OCI-M2 (cell line): Measurements from ENCODE around the gene HJURP.

ENCODE experiments used
- DNase-seq: peaks from one replicate; lab custom pipeline; 2025; ENCODE audit not compliant: unreplicated experiment; lab: John Stamatoyannopoulos, UW

Gene HJURP

DNA sequence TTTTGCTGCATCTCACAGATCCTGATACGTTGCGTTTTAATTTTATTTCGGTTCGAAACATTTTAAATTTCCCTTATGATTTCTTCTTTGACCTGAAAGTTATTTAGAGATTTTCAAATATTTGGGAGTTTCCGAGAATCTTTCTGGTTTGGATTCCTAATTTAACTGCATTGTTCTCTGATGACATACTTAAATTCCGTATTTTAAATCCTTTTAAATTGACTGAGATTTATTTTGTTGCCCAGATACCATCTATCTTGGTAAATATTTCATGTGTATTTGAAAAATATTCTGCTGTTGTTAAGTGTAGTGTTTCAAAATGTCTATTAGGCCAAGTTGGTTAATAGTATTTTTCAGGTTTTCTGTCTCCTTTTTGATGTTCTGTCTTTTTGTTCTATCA, 38.5 kb downstream of the HJURP start:
- no peak for DNase-seq

DNA sequence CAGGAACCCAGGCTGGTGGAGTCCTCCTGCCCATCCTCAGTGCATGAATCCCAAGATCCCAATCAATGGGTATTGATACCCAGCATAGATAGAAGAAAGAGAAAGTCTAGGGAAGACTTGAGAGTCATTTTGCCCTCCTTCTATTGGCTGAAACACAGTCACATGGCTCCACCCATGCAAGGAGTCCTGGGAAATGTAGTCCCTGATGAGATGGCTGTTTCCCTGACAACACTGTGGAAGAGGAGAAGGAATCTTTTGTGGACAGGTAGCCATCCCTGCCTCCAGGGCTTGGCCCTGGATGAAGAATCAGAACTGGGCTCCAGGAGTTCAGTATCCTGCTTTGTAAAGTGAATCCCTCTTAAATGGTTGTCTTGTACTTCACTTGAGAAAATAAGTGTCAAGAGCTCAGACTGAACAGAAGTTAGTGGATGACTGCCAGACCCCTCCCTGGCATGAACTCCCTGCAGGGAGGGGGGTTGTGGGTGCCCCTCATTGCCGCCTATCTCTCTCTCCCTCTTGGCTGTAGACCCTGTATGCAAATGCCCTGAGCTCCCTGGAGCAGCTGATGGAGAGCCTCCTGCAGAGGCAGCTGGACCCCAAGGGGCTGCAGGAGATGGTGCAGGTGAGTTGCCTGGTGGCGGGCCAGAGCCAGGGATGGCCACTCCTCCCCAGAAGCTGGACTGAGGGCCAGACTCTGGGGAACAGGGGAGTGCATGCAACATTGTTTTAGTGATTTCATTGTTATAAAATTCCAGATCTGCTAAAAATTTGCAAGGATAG, 40.1 kb downstream of the HJURP start:
- DNase-seq, result no peak

DNA sequence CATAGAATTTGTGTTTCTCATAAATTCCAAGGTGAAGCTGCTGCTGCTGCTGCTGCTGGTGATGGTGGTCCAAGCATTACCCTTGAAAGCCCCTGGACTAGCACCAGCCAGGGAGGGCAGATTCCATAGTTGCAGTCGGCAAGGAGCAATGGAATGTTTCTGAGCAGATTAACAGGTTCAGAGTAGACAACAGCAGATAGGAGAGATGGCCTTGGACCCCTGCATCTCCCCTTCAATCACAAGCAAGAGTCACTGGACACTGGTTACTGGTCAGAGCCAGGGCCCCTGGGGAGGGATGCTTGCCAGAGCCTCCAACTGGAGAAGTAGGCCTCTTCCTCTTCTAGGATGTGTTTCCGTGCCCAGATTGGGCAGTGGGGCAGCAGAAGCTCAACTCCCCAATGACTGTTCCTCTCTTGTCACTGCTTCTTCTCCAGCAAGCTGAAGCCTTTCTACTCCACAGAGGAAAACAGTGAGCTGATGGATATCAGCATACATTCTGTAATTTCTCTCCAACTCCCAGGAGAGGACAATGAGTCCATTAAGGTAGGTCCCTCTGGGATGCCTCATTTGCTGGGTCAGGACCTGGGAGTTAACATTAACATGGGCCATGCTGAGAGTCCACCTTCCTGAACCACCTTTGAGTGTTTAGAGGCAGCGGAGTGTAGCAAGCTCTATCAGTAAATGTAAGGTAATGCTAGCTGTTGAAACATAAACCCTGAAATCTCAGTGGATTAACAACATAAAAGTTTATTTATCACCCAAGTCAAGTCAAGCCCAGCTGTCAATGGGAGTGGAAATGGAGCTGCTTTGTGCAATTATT, 40.9 kb downstream of the HJURP start:
- DNase-seq, result no peak

GRCh38 chr2:233811732-233812131, 42.6 kb downstream of the HJURP start:
- DNase-seq, result no peak

- DNase-seq, result no peak
These were observed 43.2 kb downstream of the HJURP start for GRCh38 chr2:233811087-233811486.

- DNase-seq, result no peak
These were observed 44.0 kb downstream of the HJURP start for GRCh38 chr2:233810385-233810784.

DNA sequence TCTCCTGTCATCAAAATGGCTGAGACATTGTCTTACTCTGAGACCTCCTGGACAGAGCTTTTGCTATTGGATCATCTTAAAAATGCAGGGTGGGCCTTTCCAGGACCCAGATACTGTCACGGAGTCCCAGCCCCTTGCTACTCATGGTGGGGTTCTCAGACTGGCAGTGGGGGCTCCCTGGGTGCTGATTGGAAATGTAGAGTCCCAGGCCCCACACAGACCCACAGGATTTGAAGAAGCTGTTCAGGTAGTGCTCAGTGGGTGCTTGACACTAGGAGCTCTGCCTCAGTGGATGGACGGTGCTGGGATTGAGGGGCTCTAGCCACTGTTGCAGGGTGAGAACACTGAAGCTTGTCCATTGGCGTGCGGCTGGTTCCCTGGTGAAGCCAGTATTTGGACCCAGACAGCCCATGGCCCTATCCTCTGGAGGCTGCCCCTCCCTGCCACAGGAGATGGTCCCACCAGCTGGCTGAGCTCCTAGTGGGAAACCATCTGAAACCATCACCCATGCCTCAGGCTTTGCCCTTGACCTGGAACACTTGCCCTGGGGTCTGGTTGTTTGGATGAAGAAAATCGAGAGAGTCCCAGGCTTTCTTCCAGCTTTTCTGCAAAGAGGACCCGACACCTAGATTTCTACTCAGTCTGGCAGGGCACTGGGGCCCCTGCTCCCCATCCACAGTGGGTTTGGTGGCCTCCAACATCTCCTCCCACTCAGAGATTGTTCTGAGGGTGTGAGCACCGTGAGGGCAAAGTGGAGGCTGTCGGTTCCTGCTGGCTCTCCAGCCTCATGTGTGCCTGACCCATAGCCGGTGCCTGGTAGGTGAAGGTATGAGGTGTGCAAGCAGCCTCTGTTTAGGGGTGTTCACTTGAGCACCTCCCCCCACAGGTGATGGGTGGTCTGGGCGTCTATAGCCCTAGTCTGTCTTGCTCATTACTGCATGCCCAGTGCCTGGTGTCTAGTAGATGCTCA, 46.1 kb downstream of the HJURP start:
- DNase-seq, result no peak

DNA sequence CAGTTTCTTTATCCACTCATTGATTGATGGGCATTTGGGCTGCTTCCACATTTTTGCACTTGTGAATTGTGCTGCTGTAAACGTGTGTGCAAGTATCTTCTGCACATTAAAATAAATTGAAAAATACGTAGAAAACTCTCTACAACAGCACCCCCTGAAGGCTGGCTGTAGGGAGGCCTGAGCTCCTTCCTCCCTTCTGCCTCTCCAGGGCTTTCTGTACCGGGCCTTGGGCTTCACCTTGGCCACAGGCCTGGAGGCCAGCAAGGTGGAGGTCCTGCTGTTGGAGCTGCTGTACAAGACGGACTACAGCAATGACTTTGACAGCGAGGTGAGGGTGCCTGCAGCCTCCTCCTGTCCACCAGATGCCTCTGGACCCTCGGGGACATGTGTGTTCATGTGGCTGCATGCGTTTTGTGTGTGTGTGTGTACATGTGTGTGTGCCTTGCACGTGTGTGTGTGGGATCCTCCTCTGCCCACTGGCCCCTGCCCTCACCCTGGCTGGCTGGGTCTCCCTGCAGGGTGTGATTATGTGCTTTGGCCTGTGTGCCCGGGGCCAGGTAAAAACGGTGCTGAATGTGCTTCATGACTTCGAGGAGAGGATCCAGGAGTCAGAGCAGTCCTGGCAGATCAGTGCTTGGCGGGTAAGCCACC, 47.0 kb downstream of the HJURP start:
- no peak for DNase-seq

GRCh38 chr2:233803994-233804393, 50.3 kb downstream of the HJURP start:
- no peak for DNase-seq

GRCh38 chr2:233803292-233803911, 50.9 kb downstream of the HJURP start:
- DNase-seq, result no peak

DNA sequence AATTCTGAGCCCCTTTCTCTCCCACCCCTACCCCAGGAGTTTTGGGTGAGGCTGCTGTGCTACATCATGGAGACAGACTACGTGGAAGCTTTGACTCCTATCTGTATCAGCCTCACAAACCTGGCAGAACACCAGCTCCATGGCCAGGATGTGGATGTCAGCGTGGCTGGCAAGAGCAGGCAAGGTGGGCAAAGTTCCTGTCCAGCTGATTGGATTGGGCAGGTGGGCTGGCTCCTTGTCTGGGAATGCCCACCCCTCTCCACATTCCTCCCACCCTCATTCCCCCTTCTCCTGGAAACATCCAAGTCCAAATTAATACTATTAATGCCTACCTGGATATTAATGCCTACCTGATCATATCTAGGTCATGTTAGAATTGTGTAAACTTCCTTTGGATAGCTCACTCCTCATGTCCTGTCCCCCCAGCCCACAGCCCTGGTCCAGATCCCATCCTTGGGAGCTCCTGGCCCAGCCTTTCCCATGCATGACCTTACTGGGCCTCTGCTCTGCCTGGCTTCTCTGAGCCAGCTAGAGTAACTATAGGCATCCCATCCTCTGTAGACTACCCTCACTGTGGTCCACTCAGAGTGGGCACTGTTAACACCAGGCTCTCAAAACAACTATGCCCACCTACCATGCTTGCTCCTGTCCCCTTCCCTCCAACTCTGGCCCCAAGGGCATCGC, 52.1 kb downstream of the HJURP start:
- no peak for DNase-seq

GRCh38 chr2:233801357-233802131, 52.8 kb downstream of the HJURP start:
- DNase-seq, result no peak

DNA sequence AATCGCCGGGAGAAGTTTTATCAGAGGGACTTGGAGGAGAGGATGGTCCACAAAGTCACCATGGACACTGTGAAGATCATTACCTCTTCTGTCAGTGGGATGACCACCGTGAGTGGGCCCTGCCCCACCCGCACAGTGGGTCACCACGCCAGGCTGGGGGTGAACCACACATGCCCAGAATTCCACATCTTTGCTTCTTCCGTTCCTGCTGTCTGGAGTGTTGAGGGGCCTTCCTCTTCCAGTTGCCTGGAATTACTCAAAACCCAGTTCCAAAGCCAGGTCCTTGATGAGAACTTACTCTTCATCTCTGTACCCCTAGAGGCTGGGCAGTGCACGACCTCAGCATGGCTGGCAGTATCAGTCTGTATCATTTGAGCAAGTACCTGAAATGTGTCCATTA, 54.1 kb downstream of the HJURP start:
- no peak for DNase-seq

DNA sequence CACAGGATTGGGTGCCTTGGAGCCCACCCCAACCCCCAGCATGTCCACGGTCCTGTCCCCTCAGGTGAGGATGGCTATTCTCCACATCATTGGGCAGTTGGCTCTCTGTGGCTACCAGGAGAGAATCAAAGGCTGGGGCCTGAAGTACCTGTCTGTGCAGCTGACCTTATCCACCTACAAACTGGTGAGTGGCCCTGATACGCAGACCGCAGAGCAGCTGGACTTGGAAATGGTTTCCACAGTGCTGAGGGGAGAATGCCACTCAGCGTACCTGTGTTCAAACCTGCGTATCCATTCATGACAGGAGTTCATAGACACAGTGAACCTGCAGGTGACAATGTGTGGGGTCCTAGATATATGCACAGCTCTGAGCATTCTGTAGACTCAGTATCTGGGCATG, 54.6 kb downstream of the HJURP start:
- DNase-seq, result no peak

DNA sequence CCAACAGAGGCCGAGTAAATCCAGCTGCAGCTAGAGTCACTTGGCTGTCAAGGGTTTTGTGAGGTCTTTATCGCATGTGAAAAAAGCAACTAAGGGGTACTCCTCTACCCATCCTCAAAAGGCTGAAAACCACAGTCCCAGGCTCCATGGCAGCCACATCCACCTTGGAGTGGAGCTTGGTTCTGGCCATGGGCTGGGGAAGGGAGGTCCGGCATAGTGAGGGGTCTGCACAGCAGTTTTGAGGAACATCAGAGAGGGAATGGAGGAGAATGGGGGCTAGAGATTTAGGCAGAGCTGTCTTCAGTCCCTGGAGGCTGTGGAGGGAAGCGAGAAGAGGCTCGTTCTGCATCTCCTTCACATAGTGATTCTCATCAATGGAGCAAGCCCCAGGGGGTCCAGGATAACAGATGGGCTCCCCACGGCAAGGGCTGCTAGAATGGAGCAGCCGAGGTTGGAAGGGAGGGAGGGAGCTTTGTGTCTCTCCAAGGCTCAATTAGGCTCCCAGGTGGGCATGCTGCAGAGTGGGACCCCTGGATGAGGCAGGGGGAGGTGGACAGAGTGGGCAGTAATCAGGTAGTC, 55.2 kb downstream of the HJURP start:
- no peak for DNase-seq

DNA sequence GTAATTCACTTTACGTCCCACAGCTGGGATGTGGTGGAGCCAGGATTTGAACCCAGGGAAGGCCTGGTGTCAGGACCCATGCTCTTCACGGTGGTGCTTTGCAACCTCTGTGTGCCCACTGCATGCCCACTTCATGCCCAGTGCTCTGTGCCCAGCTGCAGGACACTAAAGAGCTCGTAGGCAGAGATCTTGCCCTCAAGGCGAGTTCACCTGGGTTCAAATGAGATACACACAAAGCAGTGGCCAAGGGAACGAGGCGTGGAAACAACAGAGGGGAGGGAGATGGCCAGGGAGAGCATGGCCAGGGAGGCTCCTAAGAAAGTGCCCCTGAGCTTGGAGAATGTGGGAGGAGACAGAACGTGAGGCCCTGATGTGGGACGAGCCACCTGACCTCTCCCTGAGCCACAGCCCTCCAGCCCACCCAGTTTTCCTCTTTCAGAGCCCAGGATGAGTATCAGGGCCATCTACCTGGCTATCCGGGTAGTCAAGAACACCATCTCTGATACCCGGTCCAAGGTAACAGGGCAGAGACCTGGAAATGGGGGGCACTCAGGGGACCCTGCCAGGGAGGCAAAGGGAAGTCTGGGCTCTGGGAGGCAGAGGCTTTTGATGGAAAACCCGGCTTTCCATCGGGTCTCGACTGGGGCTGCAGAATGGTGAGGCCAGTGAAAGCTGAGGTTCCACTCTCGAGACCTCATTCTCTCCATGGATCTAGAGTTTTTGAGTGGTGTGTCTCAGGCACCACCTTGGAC, 55.8 kb downstream of the HJURP start:
- DNase-seq, result no peak

- DNase-seq, result no peak
These were observed 58.1 kb downstream of the HJURP start for GRCh38 chr2:233796254-233796653.

GRCh38 chr2:233795735-233796171, 58.6 kb downstream of the HJURP start:
- no peak for DNase-seq
